GM12878 (cell line): ENCODE data around the gene TNIP2. TPM values are rescaled to one million over a fixed set of nuclear protein-coding genes. Genes with fewer than 3 reads are reported as not detected.

ENCODE experiments used
- BHLHE40 ChIP-seq, 2 experiments: fragments of 450-650 bp in 1 of 2; IDR thresholded peaks; 2 replicates each; pipeline ENCODE4 v1.6.1; 2011 to 2017; ENCODE audit warnings: low read depth in 2 of 2, borderline replicate concordance in 1 of 2, improper control_type of control experiment in 1 of 2, low read length in 1 of 2, mild to moderate bottlenecking in 1 of 2
- CBFB ChIP-seq: IDR thresholded peaks from 2 replicates; pipeline ENCODE4 v1.6.1; 2016; ENCODE audit warnings: antibody characterized with exemption, low read depth
- CREB1 ChIP-seq: IDR thresholded peaks from 2 replicates; pipeline ENCODE4 v1.6.1; 2012; ENCODE audit warnings: low read depth, mild to moderate bottlenecking, inconsistent platforms
- CUX1 ChIP-seq: IDR thresholded peaks from 2 replicates; pipeline ENCODE4 v1.6.1; 2012; ENCODE audit warnings: improper control_type of control experiment, low read depth, low read length; ENCODE audit not compliant: insufficient replicate concordance
- JUNB ChIP-seq: IDR thresholded peaks from 2 replicates; pipeline ENCODE4 v1.6.1; 2016; ENCODE audit warnings: antibody characterized with exemption, mild to moderate bottlenecking
- JUND ChIP-seq: IDR thresholded peaks from 2 replicates; pipeline ENCODE4 v1.6.1; 2012; ENCODE audit warnings: low read depth, mild to moderate bottlenecking, low read length, improper control_type of control experiment, moderate library complexity
- MTA3 ChIP-seq: IDR thresholded peaks from 2 replicates; pipeline ENCODE4 v1.6.1; 2012; ENCODE audit warnings: low read length, inconsistent platforms, borderline replicate concordance
- NBN ChIP-seq: fragments of 450-650 bp; IDR thresholded peaks from 2 replicates; pipeline ENCODE4 v1.6.1; 2016
- NFYB ChIP-seq: IDR thresholded peaks from 2 replicates; pipeline ENCODE4 v1.6.1; 2011; ENCODE audit warnings: low read depth, mild to moderate bottlenecking, low read length, improper control_type of control experiment, moderate library complexity; ENCODE audit not compliant: insufficient read depth
- NR2C1 ChIP-seq: fragments of 450-650 bp; IDR thresholded peaks from 2 replicates; pipeline ENCODE4 v1.6.1; 2017; ENCODE audit warnings: antibody characterized with exemption, mild to moderate bottlenecking, moderate library complexity
- NR2C2 ChIP-seq: IDR thresholded peaks from 2 replicates; pipeline ENCODE4 v1.6.1; 2011; ENCODE audit warnings: borderline replicate concordance, low read depth; ENCODE audit not compliant: control insufficient read depth, insufficient read length
- PAX5 ChIP-seq: IDR thresholded peaks from 2 replicates; pipeline ENCODE4 v1.6.1; 2011; ENCODE audit warnings: low read depth, low read length, borderline replicate concordance
- POLR2AphosphoS2 ChIP-seq: IDR thresholded peaks from 2 replicates; pipeline ENCODE4 v1.6.1; 2011; ENCODE audit warnings: low read depth, mild to moderate bottlenecking, low read length, improper control_type of control experiment, moderate library complexity
- RAD21 ChIP-seq: IDR thresholded peaks from 2 replicates; pipeline ENCODE4 v1.6.1; 2011; ENCODE audit warnings: mild to moderate bottlenecking, low read depth, low read length, moderate library complexity; ENCODE audit not compliant: insufficient read depth
- RBBP5 ChIP-seq: fragments of 200-600 bp; sonication (generic); conservative IDR thresholded peaks from 2 replicates; pipeline ENCODE4 v1.6.1; 2016
- SMAD1 ChIP-seq: fragments of 450-650 bp; IDR thresholded peaks from 2 replicates; pipeline ENCODE4 v1.6.1; 2018; ENCODE audit warnings: mild to moderate bottlenecking, low read depth; ENCODE audit not compliant: partially characterized antibody
- SMAD5 ChIP-seq: IDR thresholded peaks from 2 replicates; pipeline ENCODE4 v1.6.1; 2016; ENCODE audit warnings: antibody characterized with exemption, low read depth
- TCF7 ChIP-seq: IDR thresholded peaks from 2 replicates; pipeline ENCODE4 v1.6.1; 2014; ENCODE audit warnings: antibody characterized with exemption, borderline replicate concordance
- WRNIP1 ChIP-seq: IDR thresholded peaks from 2 replicates; pipeline ENCODE4 v1.6.1; 2011; ENCODE audit warnings: low read depth, low read length, improper control_type of control experiment, borderline replicate concordance
- ZNF24 ChIP-seq: fragments of 450-650 bp; IDR thresholded peaks from 2 replicates; pipeline ENCODE4 v1.6.1; 2017; ENCODE audit warnings: antibody characterized with exemption, mild to moderate bottlenecking
- ZNF274 ChIP-seq: IDR thresholded peaks from one replicate; pipeline ENCODE4 v1.8.0; 2011; ENCODE audit not compliant: insufficient read length, insufficient read depth
- polyA plus RNA-seq, 11 experiments: library from polyadenylated mRNA; depleted of rRNA in 4 of 11; unstranded in 6 of 11; stranded (reverse) in 5 of 11; fragments of >200 nt; fragmentation: Nextera tagmentation in 4 of 11; fragmentation: Illumina TruSeq in 1 of 11; extraction: Ambion mirVana in 4 of 11; extraction: Trizol in 1 of 11; gene quantifications; 1 replicate in 1 of 11; 2 replicates in 10 of 11; pipeline versions ENCODE4 v1.2.1 to v1.2.3, GENCODE V29; 2011 to 2016; ENCODE audit warnings: inconsistent platforms in 2 of 11, missing spikeins in 2 of 11, low read depth in 1 of 11
- total RNA-seq, 4 experiments: library from RNA; depleted of rRNA in 3 of 4; stranded (reverse); fragments of >200 nt in 3 of 4; fragmentation: Illumina TruSeq in 1 of 4; extraction: Trizol in 1 of 4; gene quantifications; 2 replicates each; pipeline versions ENCODE4 v1.2.1 to v1.2.3, GENCODE V29; 2013 to 2021
- TF ChIP-seq, protein P1 (sequence below): fragments of 450-650 bp; IDR thresholded peaks from 2 replicates; pipeline ENCODE4 v1.6.1; 2017; ENCODE audit warnings: mild to moderate bottlenecking, low read depth, inconsistent platforms; ENCODE audit not compliant: poor library complexity, severe bottlenecking
- TF ChIP-seq, protein P2 (sequence below): IDR thresholded peaks from 2 replicates; pipeline ENCODE4 v1.6.1; 2012; ENCODE audit warnings: low read depth, low read length, improper control_type of control experiment

TNIP2 gene
- total and polyA plus RNA-seq, 10 of the 15 experiments (the other 5 are each of a cell fraction or from before 2014, with no cell fraction given), result 1.4 to 64.9 (median 45.5) TPM

DNA sequence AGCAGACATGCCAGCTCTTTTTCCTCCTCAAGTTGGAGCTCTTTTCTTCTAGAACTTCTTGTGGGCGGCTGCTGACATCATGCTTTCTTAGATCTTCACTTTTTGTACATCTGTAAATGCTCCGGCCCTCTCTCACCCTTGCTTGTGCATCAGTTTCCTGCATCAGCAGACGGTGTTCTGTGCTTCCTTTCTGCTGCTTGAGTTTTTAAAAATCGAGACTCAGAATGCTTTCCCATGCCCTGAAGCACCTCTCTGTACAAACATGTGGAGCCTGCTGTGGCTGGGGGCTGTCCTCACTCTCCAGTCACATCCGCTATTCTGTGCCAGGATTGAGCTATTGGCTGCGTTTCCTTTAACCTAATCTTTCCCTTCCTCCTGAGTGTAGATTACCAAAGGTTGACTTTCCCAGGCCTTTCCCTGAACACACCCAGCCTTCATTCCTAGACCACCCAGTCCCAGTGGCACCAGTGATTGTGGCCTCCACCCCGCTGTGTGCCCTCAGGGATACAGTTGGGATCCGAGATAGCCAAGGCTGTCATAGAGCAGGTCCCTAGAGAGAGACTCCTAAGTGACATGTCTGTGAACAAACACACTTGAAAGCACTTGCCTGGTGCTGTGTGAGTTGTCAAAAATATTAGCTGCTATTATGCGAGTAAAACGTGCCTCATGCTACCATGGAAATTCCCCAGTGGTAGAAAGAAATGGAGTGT, 41.9 kb downstream of the TNIP2 start (continued):
- no peak for TF ChIP-seq PAX5
- no peak for TF ChIP-seq CBFB
- TF ChIP-seq, protein P1, sequence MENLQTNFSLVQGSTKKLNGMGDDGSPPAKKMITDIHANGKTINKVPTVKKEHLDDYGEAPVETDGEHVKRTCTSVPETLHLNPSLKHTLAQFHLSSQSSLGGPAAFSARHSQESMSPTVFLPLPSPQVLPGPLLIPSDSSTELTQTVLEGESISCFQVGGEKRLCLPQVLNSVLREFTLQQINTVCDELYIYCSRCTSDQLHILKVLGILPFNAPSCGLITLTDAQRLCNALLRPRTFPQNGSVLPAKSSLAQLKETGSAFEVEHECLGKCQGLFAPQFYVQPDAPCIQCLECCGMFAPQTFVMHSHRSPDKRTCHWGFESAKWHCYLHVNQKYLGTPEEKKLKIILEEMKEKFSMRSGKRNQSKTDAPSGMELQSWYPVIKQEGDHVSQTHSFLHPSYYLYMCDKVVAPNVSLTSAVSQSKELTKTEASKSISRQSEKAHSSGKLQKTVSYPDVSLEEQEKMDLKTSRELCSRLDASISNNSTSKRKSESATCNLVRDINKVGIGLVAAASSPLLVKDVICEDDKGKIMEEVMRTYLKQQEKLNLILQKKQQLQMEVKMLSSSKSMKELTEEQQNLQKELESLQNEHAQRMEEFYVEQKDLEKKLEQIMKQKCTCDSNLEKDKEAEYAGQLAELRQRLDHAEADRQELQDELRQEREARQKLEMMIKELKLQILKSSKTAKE, result no peak
- peak; percentile 65 to 72; a peak in 3 of 4 replicates for TF ChIP-seq BHLHE40 (IDR thresholded peaks at IDR 0.05; ENCODE audit: borderline replicate concordance in 1 of 2, low read depth in 2 of 2, low read length in 1 of 2)
- peak; percentile 25; the same call in 1 of the 2 replicates for TF ChIP-seq RAD21
- TF ChIP-seq, protein P2, sequence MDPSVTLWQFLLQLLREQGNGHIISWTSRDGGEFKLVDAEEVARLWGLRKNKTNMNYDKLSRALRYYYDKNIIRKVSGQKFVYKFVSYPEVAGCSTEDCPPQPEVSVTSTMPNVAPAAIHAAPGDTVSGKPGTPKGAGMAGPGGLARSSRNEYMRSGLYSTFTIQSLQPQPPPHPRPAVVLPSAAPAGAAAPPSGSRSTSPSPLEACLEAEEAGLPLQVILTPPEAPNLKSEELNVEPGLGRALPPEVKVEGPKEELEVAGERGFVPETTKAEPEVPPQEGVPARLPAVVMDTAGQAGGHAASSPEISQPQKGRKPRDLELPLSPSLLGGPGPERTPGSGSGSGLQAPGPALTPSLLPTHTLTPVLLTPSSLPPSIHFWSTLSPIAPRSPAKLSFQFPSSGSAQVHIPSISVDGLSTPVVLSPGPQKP, result no peak
- no peak for TF ChIP-seq ZNF24
- 0 out of 2 replicates have a peak, but pooled peaks have one; percentile 37 for TF ChIP-seq JUNB
- no peak for TF ChIP-seq RBBP5
- no peak for TF ChIP-seq POLR2AphosphoS2
- TF ChIP-seq NR2C2, result no peak
- TF ChIP-seq MTA3, result no peak
- TF ChIP-seq WRNIP1, result no peak
- TF ChIP-seq NFYB, result no peak
- TF ChIP-seq TCF7, result 0 out of 2 replicates have a peak, but pooled peaks have one; percentile 29
- no peak for TF ChIP-seq CUX1
- no peak for TF ChIP-seq NBN
- TF ChIP-seq SMAD5, result no peak
- no peak for TF ChIP-seq ZNF274
- peak; percentile 36; the same call in 1 of the 2 replicates for TF ChIP-seq CREB1
- TF ChIP-seq NR2C1, result no peak
- no peak for TF ChIP-seq SMAD1
- no peak for TF ChIP-seq JUND
